HG03378 (cell line): ENCODE measurements around the gene PDK1.
"Not testable (repeated sequence)": the region's sequence is repeated elsewhere in the genome, so short reads cannot be mapped to it uniquely, and the experiment has no call there.

Experiments
- ATAC-seq: cut with Tn5 transposase; IDR thresholded peaks from one replicate; pipeline ENCODE4 v1.9.1; 2021; ENCODE audit warnings: mild to moderate bottlenecking, moderate library complexity; ENCODE audit not compliant: unreplicated experiment

PDK1 gene

GRCh38 chr2:172592190-172592589, 36.3 kb downstream of the PDK1 start:
- ATAC-seq = not testable (repeated sequence)

- ATAC-seq = no peak
These were observed 40.9 kb downstream of the PDK1 start for GRCh38 chr2:172596776-172597175.

- no peak for ATAC-seq
These were observed 41.4 kb downstream of the PDK1 start for GRCh38 chr2:172597176-172597842.

- ATAC-seq = no peak
These were observed 44.1 kb downstream of the PDK1 start for GRCh38 chr2:172599947-172600346.

- no peak for ATAC-seq
These were observed 44.7 kb downstream of the PDK1 start for GRCh38 chr2:172600557-172601008.

GRCh38 chr2:172606285-172606684, 50.4 kb downstream of the PDK1 start:
- ATAC-seq = no peak

- ATAC-seq = no peak
These were observed 51.6 kb downstream of the PDK1 start for GRCh38 chr2:172607379-172607928.

- ATAC-seq = no peak
These were observed 53.6 kb downstream of the PDK1 start for GRCh38 chr2:172609488-172609887.

GRCh38 chr2:172612051-172612450, 56.2 kb downstream of the PDK1 start:
- ATAC-seq = no peak

- ATAC-seq = no peak
These were observed 57.1 kb downstream of the PDK1 start for GRCh38 chr2:172613040-172613439.

- ATAC-seq = no peak
These were observed 57.8 kb downstream of the PDK1 start for GRCh38 chr2:172613615-172614231.

GRCh38 chr2:172614932-172615331, 59.0 kb downstream of the PDK1 start:
- no peak for ATAC-seq

- ATAC-seq = no peak
These were observed 59.9 kb downstream of the PDK1 start for GRCh38 chr2:172615727-172616261.

- no peak for ATAC-seq
These were observed 61.2 kb downstream of the PDK1 start for GRCh38 chr2:172617115-172617514.

- ATAC-seq = no peak
These were observed 67.5 kb downstream of the PDK1 start for GRCh38 chr2:172623249-172623965.

- ATAC-seq = no peak
These were observed 69.1 kb downstream of the PDK1 start for GRCh38 chr2:172624996-172625395.

- no peak for ATAC-seq
These were observed 71.3 kb downstream of the PDK1 start for GRCh38 chr2:172627181-172627580.

- ATAC-seq = no peak
These were observed 72.2 kb downstream of the PDK1 start for GRCh38 chr2:172628085-172628484.

- ATAC-seq = no peak
These were observed 73.7 kb downstream of the PDK1 start for GRCh38 chr2:172629586-172629985.

GRCh38 chr2:172630181-172630580, 74.3 kb downstream of the PDK1 start:
- ATAC-seq = no peak

GRCh38 chr2:172634477-172634876, 78.6 kb downstream of the PDK1 start:
- ATAC-seq = no peak
